ENCODE measurements around the gene FARS2.

FARS2 gene

GRCh38 chr6:5379647-5380242, 118.4 kb downstream of the FARS2 start:
- DNase-seq (ENCODE audit: low spot score): peak; percentile 56

- no peak for DNase-seq (ENCODE audit: low spot score)
Measured at GRCh38 chr6:5383856-5384255, 122.5 kb downstream of the FARS2 start.

- DNase-seq (ENCODE audit: low spot score): no peak
Measured at GRCh38 chr6:5384276-5384675, 123.0 kb downstream of the FARS2 start.

GRCh38 chr6:5388326-5388725, 127.0 kb downstream of the FARS2 start:
- DNase-seq (ENCODE audit: low spot score): no peak

- no peak for DNase-seq (ENCODE audit: low spot score)
Measured at GRCh38 chr6:5389086-5389745, 127.9 kb downstream of the FARS2 start.

- no peak for DNase-seq (ENCODE audit: low spot score)
Measured at GRCh38 chr6:5390177-5390576, 128.9 kb downstream of the FARS2 start.

- no peak for DNase-seq (ENCODE audit: low spot score)
Measured at GRCh38 chr6:5394280-5394679, 133.0 kb downstream of the FARS2 start.

- DNase-seq (ENCODE audit: low spot score): no peak
Measured at GRCh38 chr6:5395719-5396118, 134.4 kb downstream of the FARS2 start.

- peak; percentile 79 for DNase-seq (ENCODE audit: low spot score)
Measured at GRCh38 chr6:5398530-5398929, 137.2 kb downstream of the FARS2 start.

- DNase-seq (ENCODE audit: low spot score): no peak
Measured at GRCh38 chr6:5399391-5399790, 138.1 kb downstream of the FARS2 start.

- DNase-seq (ENCODE audit: low spot score): peak; percentile 72
Measured at GRCh38 chr6:5401845-5402738, 140.8 kb downstream of the FARS2 start.

GRCh38 chr6:5403076-5403475, 141.8 kb downstream of the FARS2 start:
- no peak for DNase-seq (ENCODE audit: low spot score)

- no peak for DNase-seq (ENCODE audit: low spot score)
Measured at GRCh38 chr6:5403609-5404008, 142.3 kb downstream of the FARS2 start.

- no peak for DNase-seq (ENCODE audit: low spot score)
Measured at GRCh38 chr6:5405976-5406375, 144.7 kb downstream of the FARS2 start.

- DNase-seq (ENCODE audit: low spot score): no peak
Measured at GRCh38 chr6:5411414-5411813, 150.1 kb downstream of the FARS2 start.

GRCh38 chr6:5412017-5412416, 150.7 kb downstream of the FARS2 start:
- no peak for DNase-seq (ENCODE audit: low spot score)

- DNase-seq (ENCODE audit: low spot score): no peak
Measured at GRCh38 chr6:5412663-5413062, 151.3 kb downstream of the FARS2 start.

GRCh38 chr6:5416250-5416649, 154.9 kb downstream of the FARS2 start:
- DNase-seq (ENCODE audit: low spot score): no peak

GRCh38 chr6:5422321-5422915, 161.1 kb downstream of the FARS2 start:
- DNase-seq (ENCODE audit: low spot score): peak; percentile 34

- DNase-seq (ENCODE audit: low spot score): no peak
Measured at GRCh38 chr6:5423251-5423650, 161.9 kb downstream of the FARS2 start.

GRCh38 chr6:5424726-5425125, 163.4 kb downstream of the FARS2 start:
- DNase-seq (ENCODE audit: low spot score): no peak

- no peak for DNase-seq (ENCODE audit: low spot score)
Measured at GRCh38 chr6:5425267-5425666, 164.0 kb downstream of the FARS2 start.

GRCh38 chr6:5425797-5426196, 164.5 kb downstream of the FARS2 start:
- no peak for DNase-seq (ENCODE audit: low spot score)
